ENCODE results near the gene PDE11A.

- TF ChIP-seq TCF4 (CRISPR knock-in tag; IDR thresholded peaks at IDR 0.05; ENCODE audit: borderline replicate concordance) (no peak), GLIS3 (CRISPR knock-in tag; IDR thresholded peaks at IDR 0.05) (no peak), ZNF70 (CRISPR knock-in tag; IDR thresholded peaks at IDR 0.05) (no peak), ZNF565 (CRISPR knock-in tag; conservative IDR thresholded peaks at IDR 0.05; ENCODE audit: low read depth) (no peak), OSR1 (CRISPR knock-in tag; IDR thresholded peaks at IDR 0.05) (no peak), ZFP30 (CRISPR knock-in tag; IDR thresholded peaks at IDR 0.05) (no peak), CSRNP3 (CRISPR knock-in tag; IDR thresholded peaks at IDR 0.05) (no peak), ZC3H10 (CRISPR knock-in tag; IDR thresholded peaks at IDR 0.05) (no peak), TOX (CRISPR knock-in tag; IDR thresholded peaks at IDR 0.05; ENCODE audit: borderline replicate concordance) (no peak), PPARA (CRISPR knock-in tag; IDR thresholded peaks at IDR 0.05; ENCODE audit: borderline replicate concordance) (no peak), PATZ1 (CRISPR knock-in tag; IDR thresholded peaks at IDR 0.05; ENCODE audit: borderline replicate concordance) (no peak), RARB (CRISPR knock-in tag; IDR thresholded peaks at IDR 0.05) (no peak), CREB5 (CRISPR knock-in tag; IDR thresholded peaks at IDR 0.05; ENCODE audit: low read depth) (no peak)
Measured at GRCh38 chr2:177596866-177597265, 475.7 kb downstream of the PDE11A start.
